HG03025 (cell line): ENCODE data around the gene MTX1.
A peak's percentile ranks its signal among the peaks of the same experiment; 100 is the strongest.
"Not testable (repeated sequence)": the region's sequence is repeated elsewhere in the genome, so short reads cannot be mapped to it uniquely, and the experiment has no call there.

Experiments used
- ATAC-seq: cut with Tn5 transposase; IDR thresholded peaks from one replicate; pipeline ENCODE4 v1.9.1; 2021; ENCODE audit warnings: mild to moderate bottlenecking, moderate library complexity; ENCODE audit not compliant: unreplicated experiment, low FRiP score

The MTX1 gene

DNA sequence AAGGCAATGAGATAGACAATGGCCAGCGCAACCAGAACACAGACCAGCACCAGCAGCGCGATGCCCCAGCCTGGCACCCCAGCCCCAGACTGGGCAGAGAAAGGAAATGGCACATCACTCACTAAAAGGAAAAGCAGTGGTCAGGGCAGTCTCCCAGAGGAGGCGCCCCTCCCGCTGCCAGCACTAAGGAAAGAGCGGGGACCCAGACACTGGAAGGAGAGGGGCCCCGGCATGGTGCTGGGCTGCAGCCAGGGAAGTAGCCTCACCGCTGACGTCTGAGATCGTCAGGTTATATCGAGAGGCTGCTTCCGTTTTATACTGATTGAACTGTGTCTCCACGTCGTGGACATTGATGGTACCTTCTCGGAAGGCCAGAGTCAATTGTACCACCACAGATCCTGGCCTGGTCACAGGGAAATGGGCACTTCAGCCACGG, 21.0 kb upstream of the MTX1 start:
- no peak for ATAC-seq

DNA sequence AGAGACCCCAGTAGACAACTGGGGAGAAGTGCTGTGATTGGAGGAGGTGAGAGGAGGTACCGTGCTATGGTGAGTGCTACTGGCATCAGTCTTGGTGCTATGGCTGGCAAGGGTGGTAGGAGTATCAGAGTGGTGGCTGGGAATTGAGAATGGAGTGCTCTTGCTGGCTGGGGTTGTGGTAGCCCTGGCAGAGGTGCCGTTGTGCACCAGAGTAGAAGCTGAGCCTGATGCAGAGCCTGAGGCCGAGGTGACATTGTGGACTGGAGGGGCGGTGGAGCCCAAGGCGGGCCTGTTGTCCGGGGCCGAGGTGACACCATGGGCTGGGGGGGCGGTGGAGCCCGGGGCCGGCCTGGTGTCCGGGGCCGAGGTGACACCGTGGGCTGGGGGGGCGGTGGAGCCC, 20.2 kb upstream of the MTX1 start:
- ATAC-seq = no peak

DNA sequence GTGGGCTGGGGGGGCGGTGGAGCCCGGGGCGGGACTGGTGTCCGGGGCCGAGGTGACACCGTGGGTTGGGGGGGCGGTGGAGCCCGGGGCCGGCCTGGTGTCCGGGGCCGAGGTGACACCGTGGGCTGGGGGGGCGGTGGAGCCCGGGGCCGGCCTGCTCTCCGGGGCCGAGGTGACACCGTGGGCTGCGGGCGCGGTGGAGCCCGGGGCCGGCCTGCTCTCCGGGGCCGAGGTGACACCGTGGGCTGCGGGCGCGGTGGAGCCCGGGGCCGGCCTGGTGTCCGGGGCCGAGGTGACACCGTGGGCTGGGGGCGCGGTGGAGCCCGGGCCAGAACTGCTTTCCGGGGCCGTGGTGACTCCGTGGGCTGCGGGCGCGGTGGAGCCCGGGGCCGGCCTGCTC, 18.6 kb upstream of the MTX1 start:
- not testable (repeated sequence) for ATAC-seq

DNA sequence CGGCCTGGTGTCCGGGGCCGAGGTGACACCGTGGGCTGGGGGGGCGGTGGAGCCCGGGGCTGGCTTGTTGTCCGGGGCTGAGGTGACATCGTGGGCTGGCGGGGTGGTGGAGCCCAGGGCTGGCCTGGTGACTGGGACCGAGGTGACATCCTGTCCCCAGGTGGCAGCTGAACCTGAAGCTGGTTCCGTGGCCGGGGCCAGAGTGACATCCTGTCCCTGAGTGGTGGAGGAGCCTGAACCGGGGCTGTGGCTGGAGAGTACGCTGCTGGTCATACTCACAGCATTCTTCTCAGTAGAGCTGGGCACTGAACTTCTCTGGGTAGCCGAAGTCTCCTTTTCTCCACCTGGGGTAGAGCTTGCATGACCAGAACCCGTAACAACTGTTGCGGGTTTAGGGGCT, 16.6 kb upstream of the MTX1 start:
- ATAC-seq = no peak

DNA sequence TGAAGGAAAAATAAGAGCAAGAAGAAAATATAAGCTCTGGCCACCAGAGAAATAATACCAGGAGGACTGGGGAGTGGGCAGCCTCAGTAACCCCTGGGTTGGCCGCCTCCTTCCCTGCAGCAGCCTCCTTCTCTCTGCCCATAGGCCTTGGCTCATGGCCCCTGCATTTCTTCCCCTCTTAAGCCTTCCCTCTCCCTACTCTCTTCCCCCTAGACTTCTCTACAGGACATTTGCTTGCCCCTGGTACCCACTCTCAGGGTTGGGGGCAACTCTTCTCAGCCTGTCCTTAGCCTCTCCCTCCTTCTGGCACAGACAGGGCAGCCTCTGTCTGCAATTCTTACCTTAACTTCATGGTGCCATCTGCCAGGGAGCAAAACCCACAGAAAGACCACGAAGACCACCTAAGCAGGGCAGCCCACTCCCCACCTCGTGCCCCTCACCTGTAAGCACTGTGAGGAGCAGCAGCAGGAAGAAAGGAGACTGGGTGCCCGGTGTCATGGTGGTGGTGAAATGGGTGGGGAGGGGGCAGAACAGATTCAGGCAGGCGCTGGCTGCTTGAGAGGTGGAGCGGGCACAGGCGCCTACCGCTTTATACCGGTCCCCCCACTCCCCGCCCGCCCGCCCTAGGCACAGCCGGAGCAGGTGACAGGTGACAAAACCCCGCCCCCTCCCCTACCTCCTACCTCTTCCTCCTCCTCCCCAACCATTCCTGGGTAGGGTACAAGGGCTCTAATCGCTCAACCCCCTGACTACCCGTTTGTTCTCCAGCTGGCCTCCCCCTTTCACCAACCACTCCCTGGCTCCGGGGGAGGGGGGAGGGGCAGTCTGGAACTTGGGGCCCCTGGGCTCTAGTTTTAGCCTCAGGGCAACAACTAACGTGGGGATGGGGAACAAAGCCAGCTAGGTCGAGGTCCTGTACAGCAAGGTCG, 15.9 kb upstream of the MTX1 start:
- no peak for ATAC-seq

DNA sequence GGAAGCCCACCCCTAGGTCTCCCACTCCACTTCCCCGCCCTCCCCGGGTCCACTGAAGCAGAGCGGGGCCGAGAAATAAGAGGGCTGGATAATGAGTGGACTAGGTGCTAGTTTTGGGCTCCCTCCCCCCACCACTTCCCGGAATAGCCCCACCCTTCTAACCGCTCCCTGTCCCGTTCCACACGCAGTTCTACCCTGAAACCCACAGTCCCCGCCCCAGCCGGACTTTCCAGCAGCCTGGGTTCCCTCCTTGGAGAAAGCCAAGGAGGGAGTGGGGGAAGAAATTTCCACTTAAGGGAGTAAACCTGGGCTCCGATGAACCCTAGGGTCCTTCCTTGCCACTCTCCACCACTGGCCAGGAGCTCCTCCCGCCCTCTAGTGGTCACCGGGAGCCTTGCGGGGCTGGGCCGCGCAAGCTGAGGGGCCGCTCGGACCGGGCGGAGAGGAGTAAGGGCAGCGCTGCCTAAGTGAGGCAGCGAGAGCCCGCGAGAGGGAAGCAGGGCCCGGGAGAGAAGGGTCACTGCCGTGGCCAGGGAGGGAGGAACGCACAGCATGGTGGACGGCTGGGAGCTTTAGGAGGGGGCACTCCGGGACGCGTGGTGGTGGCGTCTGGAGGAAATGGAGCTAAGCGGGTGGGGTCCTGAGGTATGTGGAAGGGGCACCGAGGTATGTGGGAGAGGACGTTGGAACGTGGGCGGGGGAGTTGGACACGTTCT, 15.1 kb upstream of the MTX1 start:
- peak; percentile 57 for ATAC-seq

DNA sequence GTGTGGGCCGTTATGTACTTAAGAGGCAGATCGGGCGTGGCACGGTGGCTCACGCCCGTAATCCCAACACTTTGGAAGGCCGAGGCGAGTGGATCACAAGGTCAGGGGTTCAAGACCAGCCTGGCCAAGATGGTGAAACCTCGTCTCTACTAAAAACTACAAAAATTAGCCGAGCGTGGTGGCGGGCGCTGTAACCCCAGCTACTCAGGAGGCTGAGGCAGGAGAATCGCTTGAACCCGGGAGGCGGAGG, 14.6 kb upstream of the MTX1 start:
- not testable (repeated sequence) for ATAC-seq

DNA sequence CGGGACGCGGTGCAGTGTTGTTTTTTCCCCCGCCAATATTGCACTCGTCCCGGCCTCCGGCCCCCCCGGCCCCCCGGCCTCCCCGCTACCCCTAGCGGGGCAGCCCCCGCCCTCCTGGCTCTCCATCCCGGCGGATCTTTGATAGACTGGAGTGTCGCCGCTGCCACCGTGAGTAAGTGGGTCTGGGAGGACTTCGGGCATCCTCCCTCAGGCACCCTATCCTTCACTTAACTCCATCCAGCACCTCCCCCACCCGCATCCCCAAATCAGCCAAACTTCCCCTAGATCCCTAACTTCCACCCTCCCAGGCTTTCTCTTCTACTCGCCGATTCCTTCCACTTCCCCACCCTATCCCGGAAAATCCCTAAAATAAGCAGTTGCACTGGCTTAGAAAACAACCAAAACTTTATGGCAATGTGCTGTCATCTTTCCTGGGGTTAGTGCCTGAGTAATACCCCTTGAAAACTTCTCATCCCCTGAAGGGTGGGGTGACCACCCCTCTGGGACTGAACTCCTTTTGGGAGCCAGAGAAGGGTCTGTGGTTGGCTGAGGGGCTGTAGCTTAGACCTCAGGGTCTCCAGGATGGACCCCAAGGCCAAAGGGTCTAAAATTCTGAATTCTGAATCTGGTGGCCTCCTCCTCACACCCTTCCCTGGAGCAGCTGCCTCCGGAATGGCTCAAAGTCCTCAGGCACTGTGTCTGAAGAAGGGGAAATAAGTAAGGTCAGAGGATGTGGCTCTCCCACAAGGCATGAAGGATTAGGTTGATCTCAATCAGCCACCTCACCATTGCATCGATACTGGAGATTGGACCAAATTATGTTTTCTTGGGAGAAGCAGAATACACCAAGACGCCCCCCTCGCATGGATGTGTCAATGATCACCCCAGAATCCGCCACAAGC, 13.0 kb upstream of the MTX1 start:
- no peak for ATAC-seq

DNA sequence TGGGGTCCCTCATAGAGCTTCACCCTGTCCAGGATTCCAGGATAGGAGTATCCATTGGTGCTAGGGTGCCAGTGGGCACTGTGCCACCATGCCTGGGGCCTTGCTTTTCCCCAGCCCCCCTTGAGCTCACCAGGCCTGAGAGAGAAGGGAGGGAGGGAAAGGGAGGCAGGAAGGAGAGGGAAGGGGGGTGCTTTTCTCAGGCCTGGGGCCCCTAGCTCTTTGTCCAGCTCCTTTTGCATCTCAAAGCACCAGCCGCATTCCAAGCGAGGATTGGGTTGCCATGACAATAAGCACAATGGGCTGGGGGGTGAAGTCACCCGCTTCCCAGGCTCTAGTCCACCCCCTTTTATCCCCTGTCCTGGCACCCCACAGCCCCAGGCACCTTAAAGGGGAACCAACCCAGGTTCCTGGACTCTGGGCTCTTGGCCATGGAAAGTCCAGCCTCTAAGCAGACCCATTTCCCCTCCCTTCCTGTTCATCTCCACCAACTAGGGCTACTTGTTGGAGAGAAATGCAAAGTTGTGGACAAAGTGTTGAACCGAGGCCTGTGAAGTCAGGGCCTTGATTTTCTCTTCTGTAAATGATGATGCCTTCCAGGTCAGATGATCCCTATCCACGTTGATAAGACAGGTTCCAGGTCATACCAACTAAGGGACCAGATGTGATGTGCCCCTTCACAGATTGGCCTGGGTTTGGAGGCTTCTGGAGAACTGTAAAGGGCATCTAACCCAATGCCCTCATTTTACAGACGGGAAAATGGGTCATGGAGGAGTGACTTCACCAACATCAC, 12.2 kb upstream of the MTX1 start:
- no peak for ATAC-seq

DNA sequence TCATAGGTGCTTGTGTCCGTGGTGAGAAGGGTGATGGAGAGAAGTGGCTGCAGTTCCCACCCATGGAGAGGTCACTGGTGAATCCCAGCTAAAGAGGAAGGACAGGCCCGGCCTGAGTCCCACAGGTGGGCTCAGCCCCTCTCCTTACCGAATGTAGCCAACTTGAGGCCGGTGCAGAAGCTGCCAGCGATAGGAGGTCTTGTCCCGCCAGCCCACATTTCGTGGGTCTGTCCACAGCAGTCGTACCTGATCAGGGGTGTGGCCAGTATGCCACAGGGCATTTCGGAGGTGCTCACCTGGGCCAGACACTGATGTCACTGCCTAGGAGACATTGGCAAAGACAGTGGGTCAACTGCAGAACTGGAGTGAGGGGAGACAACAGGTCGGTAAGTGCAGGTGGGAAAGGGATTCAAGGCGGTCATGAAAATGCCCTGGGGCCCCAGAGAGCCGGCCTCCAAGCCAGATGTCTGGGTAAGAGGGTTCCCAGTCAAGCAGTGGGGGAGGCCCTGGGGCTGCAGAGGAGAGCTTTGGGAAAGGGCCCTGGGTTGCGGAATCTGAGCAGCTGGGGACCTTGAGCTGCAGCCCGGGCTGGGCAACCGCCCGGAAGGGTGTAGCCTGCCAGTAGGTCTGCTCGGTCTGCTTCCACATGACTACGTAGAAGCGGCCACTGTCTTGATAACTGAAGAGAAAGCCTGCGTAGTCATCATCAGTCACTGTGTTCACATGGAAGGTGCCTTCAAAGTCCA, 11.4 kb upstream of the MTX1 start:
- no peak for ATAC-seq

DNA sequence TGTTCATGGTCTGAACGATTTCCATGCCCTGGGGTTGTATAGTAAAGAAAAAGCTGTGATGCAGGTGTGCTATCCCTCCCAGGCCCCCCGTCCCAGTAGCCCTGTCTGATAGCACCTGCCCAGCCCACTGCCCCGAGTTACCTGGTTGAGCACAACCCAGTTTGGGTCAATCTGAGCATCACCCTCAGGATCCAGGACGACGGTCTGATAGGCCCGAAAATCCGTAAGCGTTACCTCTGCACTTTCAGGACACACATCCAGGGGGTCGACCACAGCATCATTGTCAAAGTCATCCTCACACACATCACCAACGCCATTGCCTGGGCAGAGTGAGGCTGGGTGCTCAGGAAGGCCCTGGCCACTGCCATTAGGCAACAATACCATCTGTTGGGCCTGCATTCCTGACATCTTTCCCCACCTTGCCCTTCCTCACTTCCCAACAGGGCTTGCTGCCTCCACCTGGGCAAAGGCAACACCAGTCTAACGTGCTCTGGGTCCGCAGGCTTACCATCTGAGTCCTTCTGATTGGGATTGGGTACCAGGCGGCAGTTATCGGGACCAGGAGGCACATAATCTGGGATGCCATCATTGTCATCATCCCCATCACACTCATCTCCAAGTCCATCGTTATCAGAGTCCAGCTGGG, 10.5 kb upstream of the MTX1 start:
- ATAC-seq = no peak

DNA sequence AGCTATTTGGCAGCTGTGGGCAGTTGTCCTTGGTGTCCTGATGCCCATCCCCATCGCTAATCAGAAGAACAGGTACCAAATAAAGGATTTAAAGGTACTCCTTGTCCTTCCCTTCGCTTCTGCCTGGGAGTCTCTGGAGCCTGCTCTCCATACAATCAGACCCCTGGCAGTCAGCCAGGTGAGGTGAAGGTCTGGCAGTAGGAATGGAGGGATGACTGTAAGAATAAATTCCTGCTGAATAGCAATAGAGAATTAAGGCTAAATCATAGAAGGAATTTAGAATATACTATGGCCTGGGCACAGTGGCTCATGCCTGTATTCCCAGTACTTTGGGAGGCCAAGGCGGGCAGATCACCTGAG, 10.0 kb upstream of the MTX1 start:
- no peak for ATAC-seq

DNA sequence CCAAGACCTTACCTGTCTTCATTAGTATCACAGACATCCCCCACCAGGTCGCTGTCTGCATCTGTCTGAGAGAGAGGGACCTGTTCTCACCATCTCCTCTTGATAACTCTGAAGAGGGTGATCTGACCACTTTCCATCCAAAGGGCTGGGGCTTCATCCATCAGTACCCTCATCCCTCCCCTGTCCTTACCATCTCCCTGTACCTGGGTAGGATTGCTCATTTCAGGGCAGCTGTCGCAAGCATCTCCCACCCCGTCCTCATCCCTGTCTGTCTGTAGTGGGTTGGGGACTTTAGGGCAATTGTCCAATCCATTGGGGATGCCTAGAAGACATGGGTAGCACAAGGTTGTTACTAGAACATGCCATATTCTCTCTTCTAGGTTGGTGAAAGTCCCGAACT, 8.7 kb upstream of the MTX1 start:
- ATAC-seq = no peak

DNA sequence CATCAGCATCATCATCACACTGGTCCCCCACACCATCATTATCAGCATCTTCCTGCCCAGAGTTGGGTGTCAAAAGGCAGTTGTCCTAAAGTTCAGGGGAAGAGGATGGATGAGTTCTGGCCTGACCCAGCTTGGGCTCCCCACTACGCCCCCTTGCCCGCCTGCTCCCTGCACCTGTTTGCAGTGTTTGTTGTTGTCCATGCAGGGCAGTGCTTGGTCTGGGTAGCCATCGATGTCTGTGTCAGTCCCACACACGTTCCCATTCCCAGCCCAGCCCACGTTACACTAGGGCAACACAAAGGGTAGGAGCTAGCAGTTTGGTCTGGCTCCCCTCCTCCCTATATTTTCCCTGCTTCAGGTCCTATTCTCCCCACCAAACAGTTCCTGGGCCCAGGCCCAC, 7.6 kb upstream of the MTX1 start:
- ATAC-seq = no peak

DNA sequence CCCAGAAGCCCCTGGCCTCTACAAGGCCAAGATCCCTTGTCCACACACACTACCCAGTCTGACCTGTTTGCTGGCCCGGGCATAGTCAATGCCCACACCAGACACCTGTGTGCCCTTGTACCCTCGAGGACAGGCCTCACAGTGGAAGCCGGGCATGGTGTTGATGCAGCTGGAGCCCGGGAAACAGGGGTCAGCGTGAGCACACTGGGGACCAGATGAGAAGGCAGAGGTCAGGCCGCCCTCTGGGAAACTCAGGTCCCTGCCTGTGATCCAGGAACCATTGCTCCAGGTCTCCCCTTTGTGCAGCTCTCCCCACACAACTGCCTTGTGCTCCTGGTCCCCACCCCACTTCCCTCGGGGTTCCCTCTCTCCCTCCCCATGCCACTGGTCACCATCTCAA, 6.3 kb upstream of the MTX1 start:
- ATAC-seq = no peak

DNA sequence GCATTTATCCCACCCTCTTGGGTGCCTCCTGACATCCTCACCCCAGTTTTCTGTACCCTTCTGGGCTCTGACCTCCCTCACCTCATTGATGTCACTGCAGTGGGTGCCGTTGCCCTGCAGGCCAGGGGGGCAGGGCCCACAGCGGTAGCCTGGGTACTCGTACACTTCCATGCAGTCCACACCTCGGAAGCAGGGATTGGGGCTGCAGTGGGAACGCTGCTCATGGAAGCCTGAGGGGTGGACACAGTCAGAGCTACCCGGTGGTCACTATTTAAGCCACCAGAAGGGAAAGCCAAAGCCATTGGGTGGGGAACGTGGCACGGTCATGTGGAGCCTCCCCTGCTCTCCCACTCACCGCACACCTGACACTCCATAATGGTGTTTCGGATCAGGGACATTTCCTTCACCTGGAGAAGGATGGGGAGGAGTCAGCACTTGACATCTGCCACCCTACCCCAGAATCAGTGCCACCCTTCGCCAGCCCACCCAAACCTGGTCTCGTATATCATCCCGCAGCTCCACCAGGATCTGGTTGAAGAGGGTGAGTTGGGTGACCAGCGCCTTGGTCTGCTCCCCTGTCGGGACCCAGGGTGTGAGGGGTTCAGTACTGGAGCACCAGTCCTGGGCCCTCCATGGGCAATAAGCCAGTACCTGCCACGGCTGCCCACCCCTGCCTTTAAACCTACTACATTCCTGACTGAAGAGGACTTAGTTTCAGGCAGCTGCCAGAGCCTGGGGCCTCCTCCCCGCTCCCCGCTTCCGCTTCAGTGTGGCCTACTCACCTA, 5.6 kb upstream of the MTX1 start:
- no peak for ATAC-seq

DNA sequence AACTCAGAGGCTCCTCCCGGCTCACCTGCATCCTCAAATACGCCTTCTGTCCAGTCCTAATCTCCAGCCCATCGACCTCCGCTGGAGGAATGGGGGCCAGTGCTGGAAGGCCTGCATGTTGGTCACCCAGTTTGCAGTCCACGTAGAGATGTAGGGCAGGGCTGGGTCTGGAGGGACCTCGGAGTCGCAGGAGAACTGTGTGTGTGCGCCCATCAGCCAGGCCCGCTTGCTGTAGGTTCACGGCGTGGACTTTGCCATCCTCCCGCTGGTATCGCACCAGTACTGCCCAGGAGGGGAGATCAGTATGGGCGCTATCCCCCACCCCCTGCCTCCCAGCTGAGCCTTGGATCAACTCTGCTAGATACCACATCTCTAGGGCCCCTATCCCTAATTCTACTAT, 3.5 kb upstream of the MTX1 start:
- no peak for ATAC-seq

DNA sequence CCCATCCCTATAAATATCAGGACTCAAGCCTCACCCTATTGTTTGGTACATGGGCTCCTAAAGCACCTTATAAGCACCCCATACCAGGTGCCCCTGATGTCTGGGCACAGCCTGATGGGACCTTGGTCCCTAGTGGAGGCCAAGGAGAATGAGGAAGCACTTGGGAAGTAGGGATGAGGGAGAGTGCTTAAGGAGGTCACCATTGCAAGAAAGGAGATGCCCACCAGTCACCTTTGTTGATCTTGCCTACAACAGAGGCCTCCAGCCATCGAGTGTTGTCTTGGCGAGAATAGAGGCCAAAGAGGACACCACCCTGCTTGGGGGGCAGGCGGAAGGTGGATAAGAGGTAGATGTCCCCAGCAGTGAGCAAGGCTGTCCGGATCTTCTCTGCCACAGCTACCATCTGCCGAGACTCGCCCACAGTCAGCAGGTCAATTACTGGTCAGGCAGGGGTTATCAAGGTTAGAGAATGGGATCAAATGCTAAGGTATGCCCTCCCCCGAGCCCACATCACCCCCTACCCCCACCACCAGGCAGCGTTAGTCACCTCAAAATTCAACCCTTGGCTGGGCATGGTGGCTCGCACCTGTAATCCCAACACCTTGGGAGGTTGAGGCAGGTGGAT, 2.4 kb upstream of the MTX1 start:
- no peak for ATAC-seq
